Non-pigmented ciliary epithelial cell (primary cell): ENCODE measurements around the gene ZNF556.
"Not testable (repeated sequence)": the region's sequence is repeated elsewhere in the genome, so short reads cannot be mapped to it uniquely, and the experiment has no call there.

Experiments
- DNase-seq: peaks from one replicate; pipeline ENCODE4 v3.0.0-alpha.2; 2010; ENCODE audit warnings: low read depth

ZNF556 gene

DNA sequence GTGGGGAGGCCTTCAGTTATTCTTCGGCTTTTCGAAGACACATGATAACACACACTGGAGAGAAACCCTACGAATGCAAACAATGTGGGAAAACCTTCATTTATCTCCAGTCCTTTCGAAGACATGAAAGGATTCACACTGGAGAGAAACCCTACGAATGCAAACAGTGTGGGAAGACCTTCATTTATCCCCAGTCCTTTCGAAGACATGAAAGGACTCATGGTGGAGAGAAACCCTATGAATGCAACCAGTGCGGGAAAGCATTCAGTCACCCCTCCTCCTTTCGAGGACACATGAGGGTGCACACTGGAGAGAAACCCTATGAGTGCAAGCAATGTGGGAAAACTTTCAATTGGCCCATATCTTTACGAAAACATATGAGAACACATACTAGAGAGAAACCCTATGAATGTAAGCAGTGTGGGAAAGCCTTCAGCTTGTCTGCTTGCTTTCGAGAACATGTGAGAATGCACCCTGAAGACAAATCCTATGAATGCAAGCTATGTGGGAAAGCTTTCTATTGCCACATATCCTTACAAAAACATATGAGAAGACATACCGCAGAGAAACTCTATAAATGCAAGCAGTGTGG, 14.0 kb upstream of the ZNF556 start:
- DNase-seq = no peak

DNA sequence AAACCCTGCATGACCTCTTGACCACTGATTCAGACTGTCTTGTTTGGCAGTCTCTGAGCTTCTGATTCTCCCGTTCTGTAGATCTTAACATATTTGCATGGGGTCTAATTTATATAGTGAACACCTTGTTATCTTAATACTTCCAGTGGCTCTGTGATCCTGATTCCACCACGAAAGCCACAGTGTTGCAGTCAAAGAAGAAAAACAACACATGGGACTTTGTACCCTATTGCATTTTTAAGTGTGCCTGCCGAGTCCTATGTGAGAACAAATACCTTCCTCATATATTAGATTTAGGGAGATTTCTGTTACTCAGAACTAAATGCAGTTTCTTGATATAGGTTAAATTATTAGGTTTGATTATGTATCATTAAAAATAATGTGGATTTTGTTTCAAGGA, 12.3 kb upstream of the ZNF556 start:
- DNase-seq = no peak

DNA sequence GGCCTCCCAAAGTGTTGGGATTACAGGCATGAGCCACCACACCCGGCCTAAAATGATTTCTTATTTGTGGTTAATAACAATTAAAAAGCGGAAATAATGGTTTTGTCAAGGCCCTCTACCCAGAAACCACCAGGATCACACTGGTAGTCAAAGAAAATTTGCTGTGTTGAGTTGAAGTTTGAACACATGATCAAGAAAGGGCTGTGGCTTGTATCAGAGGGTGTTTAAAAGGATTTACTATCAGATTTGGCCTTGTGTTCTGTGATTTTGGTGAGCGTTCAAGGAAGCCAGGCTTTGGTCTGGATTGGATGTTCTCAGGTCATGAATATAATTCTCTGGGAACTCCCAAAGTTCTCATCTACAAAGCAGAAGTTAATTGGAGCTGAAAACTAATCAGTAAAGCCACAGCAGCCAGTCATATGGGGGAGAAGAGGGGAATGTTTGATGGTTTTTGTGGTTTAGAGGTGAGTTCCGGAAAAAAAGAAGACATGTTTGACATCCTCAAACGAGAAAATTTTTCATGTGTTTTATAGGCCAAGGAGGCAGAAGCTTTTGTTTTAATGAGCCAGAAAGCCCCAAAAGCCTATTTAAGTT, 10.6 kb upstream of the ZNF556 start:
- no peak for DNase-seq

DNA sequence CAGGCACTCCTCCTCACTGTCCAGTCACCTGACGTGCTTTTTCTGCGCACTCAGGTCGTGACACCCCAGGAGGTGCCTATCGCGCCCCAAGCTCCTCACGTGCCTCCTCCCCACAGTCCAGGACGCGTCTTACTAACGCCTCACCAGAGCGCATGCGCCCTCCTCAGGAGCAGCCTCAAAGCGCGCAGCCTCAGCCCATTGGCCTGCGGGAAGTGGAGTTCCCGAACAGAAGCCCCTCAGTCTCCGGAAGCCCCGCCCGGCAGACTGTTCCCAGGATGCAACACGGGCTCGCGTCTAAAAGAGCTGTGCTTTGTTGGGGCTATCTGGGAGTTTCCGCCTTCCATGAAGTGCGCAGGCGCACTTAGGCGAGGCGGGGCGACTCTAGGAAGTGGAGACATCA, 8.3 kb upstream of the ZNF556 start:
- DNase-seq = no peak

DNA sequence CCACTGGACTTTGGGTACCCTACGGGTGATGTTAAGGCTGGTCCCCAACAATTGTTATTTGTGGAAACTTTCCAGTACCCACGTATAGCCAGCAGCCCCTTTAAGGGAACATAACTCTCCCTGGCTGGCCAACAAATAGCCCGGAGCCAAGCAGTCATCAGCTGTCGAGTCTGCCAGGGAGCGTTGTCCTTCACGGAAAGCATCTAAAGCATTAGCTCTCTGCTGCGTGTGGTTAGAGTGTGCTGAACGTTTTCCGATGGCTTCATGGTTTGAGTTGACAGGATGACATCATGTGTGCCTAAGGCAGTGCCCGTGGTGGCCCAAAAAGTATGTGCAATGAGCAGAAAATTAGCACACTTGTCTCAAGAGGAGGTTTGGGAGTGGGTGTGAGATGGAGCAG, 3.3 kb upstream of the ZNF556 start:
- no peak for DNase-seq

DNA sequence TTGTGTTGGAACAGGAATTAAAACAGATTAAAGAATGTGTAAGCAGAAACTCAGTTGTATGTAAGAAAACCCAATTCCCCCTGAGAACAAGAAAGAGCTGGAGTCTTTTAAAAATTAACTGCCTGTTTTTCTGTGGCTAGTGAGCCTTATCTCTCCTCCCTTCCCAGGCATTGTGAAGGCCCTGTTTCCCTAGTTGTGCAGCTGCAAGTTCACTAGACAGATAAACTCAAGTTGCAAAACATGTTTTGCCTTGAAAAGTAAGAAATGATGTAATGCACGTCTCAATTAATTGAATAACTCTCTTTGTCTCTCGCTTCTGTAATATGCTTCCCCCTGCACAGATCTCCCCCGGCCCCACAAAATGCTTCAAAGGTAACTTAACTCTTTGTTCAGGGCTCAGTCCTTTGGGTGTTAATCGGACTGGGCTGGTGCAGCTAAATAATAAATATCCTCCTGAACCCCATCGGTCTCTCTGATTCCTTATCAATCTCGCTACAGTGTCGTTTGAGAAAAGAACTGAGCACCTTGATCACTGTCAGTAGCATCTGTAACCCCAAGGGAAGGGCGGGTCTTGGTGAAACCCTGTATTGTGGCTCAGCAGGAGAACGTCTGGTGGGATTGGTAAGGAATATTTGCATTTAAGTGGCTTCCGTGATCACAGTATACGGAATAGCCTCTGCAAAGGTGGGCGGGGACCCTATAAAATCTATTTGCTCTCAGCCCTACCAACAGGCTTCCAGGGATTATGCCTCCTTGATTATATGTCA, 1.6 kb upstream of the ZNF556 start:
- DNase-seq = no peak

DNA sequence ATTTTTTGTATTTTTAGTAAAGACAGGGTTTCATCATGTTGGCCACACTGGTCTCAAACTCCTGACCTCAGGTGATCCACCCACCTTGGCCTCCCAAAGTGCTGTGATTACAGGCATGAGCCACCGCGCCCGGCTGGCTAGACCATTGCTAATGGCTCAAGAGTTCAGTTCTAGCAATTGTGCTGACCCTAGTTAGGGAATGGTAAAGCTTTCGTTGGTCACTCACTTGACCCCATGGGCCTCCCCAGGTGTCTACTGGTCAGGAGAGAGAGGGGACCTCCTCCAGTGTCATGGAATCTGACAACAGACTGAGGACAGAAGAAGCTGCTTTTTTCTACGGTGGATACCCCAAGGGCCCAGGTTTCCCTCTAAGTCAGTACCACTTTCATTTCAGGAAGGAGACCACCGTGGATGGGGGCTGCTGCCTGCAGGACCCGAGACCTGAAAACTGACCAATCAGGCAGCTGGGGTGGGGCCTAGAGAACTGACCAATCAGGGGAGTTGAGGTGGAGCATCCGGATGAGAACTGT, 575 bp upstream of the ZNF556 start:
- DNase-seq = no peak

DNA sequence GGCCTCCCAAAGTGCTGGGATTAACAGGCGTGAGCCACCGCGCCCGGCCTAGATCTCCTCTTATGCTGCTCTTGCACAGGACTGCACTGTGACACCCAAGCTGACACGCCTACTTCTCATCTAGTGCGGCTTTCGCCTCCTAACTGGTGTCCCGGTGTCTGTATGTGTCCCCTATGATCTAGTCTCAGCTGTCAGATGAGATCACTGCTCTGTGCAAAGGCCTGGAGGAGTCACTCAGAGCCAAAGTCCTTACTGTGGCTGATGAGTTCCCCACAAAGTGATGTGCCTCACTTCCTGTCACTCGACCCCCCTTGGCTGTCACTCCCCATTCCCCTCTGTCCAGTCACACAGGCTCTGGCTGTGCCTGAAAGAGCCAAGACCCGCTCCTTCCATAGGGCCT, 2.5 kb downstream of the ZNF556 start:
- no peak for DNase-seq

DNA sequence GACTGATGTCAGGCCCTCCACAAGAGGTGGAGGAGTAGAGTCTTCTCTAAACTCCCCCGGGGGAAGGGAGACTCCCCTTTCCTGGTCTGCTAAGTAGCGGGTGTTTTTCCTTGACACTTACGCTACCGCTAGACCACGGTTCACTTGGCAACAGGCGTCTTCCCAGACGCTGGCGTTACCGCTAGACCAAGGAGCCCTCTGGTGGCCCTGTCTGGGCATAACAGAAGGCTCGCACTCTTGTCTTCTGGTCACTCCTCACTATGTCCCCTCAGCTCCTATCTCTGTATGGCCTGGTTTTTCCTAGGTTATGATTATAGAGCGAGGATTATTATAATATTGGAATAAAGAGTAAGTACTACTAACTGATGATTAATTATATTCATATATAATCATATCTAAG, 5.0 kb downstream of the ZNF556 start:
- DNase-seq = not testable (repeated sequence)

DNA sequence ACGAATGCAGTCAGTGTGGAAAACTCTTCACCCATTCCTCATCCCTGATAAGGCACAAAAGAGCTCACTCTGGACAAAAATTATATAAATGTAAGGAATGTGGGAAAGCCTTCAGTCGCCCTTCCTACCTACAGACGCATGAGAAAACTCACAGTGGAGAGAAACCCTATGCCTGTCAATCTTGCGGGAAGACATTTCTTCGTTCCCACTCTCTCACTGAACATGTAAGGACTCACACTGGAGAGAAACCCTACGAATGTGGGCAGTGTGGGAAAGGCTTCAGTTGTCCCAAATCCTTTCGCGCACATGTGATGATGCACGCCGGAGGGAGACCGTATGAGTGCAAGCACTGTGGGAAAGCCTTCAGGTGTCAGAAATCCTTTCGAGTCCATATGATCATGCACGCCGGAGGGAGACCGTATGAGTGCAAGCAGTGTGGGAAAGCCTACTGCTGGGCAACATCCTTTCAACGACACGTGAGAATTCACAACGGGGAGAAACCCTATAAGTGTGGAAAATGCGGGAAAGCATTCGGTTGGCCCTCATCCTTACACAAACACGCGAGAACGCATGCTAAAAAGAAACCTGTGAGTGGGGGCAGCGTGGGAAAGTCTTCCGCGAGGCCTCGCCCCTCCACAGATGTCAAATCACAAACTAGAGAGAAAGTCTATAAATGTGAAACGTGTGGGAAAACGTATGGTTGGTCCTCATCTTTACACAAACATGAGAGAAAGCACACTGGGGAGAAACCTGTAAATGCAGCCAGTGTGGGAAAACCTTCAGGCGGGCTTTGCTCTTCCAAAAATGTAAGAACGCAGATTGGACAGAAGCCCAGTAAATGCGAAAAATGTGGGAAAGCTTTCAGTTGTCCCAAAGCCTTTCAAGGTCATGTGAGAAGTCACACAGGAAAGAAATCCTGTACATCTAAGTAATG, 10.5 kb downstream of the ZNF556 start:
- DNase-seq = no peak

DNA sequence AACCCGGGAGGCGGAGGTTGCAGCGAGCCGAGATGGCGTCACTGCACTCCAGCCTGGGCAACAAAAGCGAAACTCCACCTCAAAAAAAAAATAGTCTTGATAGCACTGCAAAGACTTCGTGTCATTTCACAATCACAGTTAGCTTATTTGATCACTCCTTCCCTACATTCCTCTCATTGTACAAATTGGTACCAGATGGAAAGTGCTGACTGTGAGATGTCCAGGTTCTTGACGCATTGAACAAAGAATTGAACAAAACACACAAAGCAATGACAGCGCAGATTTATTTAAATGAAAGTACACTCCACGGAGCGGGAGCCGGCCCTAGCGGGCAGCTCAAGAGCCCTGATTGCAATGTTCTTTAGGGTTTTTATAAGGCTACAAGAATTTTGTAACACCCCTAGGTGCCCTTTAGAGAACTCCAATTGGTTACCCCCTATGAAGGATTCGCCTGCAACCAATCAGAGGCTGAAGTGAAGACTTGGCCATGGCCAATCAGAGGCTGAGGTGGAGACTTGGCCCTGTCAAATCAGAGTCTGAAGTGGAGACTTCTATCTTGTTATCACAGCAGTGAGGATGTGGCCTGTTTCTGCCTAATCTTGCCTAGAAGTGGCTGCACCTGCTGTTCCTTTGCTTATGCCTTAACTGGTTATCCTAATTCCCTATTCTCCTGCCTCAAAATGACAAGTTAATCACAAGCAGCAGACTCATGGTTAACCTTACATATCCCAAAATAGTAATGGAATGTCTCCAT, 16.7 kb downstream of the ZNF556 start:
- no peak for DNase-seq

DNA sequence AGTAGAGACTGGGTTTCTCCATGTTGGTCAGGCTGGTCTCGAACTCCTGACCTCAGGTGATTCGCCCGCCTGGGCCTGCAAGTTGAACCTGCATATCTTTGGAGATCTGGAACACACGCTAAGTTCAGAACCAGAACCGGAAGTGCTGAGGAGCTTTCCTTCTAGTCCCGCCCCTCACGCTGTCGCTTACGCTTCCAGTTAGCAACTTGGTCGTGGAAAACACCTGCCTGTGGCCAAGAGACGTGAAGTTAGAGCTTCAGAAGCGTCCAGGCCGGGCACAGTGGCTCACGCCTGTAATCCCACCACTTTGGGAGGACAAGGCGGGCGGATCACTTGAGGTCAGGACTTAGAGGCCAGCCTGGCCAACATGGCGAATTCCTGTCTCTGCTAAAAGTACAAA, 18.6 kb downstream of the ZNF556 start:
- DNase-seq = no peak

DNA sequence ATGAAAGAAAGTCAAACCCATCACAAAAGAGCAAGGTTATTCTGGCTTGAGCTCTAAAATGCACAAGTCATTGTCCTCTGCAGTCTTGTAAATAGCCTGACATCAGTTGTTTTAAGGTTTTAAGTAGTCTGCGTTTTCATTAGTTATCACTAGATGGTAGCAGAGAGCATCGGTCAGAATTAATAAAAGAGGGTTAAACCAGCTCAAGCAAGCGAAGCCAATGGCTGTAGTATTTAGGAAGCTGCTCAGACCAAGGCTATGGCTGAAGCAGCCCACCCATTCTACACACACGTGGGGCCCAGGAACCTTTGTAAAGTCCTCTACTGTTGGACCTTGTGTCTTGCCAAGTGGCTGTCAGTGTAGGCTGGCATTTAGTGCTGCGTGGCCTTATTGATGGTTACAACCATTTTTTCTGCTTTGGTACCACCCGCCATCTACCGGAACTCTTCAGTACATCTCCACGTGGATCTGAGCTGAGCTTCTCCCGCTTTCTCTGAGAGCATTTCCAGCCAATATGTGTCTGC, 20.3 kb downstream of the ZNF556 start:
- peak; percentile 31 for DNase-seq

DNA sequence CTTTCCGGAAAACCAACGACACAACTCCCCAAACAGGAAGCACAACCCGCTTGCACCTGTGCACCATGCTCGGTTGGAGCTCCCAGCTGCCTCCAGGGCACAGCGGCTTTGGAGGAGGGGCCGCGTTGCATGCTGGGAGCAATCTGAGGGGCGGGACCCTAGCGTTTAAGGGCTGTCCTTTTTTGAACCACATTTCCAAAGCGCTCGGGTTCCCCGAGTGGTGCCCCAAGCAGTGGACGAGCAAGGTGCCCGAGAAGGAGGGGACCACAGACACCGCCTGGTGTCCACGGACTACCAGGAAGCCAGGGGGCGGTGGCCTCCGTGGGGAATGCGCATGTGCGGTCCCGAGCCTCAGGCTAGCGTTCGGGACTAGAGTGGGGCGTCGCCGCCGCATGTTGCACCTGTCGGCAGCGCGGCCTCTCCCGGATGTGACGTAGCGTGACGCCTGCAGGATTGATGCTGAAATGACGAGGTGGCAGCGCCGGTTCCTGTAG, 21.6 kb downstream of the ZNF556 start:
- no peak for DNase-seq

DNA sequence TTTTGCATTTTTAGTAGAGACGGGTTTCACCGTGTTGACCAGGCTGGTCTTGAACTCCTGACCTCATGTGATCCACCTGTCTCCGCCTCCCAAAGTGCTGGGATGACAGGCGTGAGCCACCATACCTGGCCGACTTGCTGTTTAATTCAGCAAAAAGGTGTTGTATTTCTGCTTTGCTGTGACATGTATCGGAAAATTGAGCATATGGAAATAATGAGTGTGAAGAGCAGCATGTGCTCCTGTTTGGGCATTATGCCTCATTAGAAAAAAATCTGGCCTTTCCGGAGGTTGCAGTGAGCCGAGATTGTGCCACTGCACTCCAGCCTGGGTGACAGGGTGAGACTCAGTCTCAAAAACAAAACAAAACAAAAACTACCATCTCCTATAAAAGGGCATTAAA, 23.4 kb downstream of the ZNF556 start:
- DNase-seq = not testable (repeated sequence)

DNA sequence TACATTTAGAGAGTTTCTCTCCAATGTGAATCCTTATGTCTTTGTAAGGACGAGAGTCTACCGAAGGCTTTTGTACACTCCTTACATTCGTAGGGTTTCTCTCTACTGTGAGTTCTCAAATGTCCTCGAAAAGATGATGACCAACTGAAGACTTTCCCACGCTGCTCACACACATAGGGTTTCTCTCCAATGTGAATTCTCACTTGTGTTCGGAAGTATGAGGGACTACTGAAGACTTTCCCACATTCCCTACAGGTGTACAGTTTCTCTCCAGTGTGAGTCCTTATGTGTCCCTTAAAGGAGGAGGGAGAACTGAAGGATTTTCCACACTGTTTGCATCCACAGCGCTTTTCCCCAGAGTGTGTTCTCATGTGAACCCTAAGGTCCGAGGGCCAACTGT, 29.6 kb downstream of the ZNF556 start:
- no peak for DNase-seq

DNA sequence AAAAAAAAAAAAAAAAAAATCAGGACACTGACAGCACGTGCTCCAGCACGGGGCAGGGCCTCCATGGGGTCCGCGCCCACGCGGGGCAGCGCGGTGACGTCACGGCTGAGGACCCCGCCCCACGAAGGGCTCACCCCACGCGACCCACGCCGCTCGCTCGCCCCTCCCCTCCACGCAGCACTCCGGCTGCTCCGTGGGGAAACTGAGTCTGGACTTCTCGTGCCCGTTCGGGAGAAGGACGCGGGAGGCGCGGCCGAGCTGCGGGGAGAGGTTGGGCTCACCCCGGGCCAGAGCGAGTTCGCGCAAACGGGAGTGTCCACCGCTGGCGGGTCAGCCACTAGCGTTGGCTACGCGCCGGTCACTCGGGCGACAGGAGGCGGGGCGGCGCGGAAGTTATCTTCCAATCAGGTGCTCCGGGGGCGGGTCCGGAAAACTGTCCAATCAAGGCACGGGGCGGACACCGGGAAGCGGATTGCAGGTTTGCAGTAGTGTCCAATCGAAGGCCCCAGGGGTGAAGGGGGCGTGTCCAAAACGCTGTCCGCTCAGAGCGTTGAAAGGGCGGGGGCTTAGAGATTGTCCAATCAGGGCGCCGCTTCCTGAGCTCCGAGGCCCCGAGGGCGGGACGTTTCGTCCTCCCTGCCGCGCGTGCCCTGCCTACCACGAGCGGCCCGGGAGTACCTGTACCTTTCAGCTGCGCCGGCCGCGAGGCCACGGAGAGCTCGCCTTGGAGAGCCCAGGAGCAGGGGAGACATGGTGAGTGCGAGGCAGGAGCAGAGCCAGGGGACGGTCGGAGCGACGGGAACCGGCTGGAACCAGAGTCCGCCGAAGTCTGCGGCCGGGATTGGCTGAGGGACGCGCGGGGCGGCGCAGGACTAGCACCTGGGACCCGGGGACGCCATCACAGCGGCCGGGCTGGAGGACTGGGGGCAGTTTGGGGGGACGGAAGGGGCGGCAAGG, 33.4 kb downstream of the ZNF556 start, which contains the start of gene ZNF57:
Gene ZNF57 (plus strand): TSS at position 633 of the 957 bp plus-strand sequence. CDS start 118 bp downstream, at position 751.
- peak; percentile 94 for DNase-seq

DNA sequence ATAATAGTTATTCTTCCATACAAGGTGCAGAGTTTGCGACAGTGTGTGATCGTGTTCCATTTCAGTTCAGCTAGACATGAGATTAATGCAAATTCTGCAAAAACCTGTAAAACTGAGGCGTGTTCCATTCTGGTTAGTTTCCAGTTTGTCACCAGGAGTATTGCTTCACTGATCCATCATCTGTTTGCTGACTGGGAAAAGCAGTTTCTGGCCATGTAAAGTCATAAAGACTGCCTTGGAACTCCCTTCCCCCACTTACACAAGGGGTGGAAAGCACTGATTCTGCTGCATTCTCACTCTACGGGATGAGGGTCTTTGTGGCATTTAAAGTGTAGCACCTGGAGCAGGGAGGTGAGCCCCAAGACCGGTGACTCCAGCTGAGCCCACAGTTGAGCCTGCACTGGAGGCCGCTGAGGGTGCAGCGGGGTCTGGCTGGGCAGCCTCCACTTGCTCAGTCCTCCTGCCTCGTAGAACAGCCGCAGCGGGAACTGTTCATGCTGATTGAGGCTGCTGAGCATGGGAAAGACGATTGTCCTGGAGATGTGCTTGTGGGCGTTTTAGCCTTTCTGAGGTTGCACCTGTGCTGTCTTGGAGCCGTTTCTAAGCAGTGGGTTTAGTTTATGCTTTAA, 35.6 kb downstream of the ZNF556 start:
- no peak for DNase-seq

DNA sequence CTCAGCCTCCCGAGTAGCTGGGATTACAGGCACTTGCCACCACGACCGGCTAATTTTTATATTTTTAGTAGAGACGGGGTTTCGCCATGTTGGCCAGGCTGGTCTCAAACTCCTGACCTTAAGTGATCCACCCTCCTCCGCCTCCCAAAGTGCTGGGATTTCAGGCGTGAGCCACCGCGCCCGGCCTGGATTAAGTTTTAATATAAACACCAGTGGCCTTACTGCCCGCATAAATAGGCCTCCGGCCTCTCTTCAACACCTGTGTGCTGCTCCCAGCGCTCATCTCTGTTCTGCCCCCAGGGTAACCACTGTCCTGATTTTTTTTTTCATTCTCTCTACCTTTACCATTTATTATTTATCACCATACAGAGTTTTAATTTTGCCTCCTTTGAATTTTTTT, 36.2 kb downstream of the ZNF556 start:
- DNase-seq = not testable (repeated sequence)
